MM.1S (cell line): ENCODE measurements around the gene RAPGEF2.

Source experiments
- CTCF ChIP-seq: fragments of 300-600 bp; sonication (generic); IDR thresholded peaks from 2 replicates; pipeline ENCODE4 v1.5.1; 2016; ENCODE audit warnings: antibody characterized with exemption, low read length, mixed read lengths
- EZH2phosphoT487 ChIP-seq: fragments of 300-600 bp; sonication (generic); IDR thresholded peaks from 2 replicates; pipeline ENCODE4 v1.6.1; 2018; ENCODE audit warnings: antibody characterized with exemption, low read length

- TF ChIP-seq CTCF: no peak
- no peak for TF ChIP-seq EZH2phosphoT487
Measured at GRCh38 chr4:159269956-159270355, 167.1 kb downstream of the RAPGEF2 start.
